WI38 (cell line): ENCODE results near the gene PHF5A.

ENCODE experiments used
- H3K4me3 ChIP-seq: 2 replicates; pipeline ENCODE4 v1.5.1; 2011; ENCODE audit warnings: low read depth, mild to moderate bottlenecking, control low read depth, low read length
- CTCF ChIP-seq: IDR thresholded peaks from 2 replicates; pipeline ENCODE4 v1.5.1; 2012; ENCODE audit warnings: low read depth, mild to moderate bottlenecking, control low read depth, low read length

The PHF5A gene

GRCh38 chr22:41500303-41500702, 31.8 kb upstream of the PHF5A start:
- H3K4me3 ChIP-seq: no peak overlapping the region
- TF ChIP-seq CTCF: no peak

GRCh38 chr22:41499624-41500280, 31.3 kb upstream of the PHF5A start:
- H3K4me3 ChIP-seq: no peak overlapping the region
- TF ChIP-seq CTCF: no peak

- TF ChIP-seq CTCF: no peak
- no peak overlapping the region for H3K4me3 ChIP-seq
These were observed 29.9 kb upstream of the PHF5A start for GRCh38 chr22:41498303-41498835.

- no peak for TF ChIP-seq CTCF
- no peak overlapping the region for H3K4me3 ChIP-seq
These were observed 23.0 kb upstream of the PHF5A start for GRCh38 chr22:41491374-41492100.

- H3K4me3 ChIP-seq: no peak overlapping the region
- no peak for TF ChIP-seq CTCF
These were observed 20.3 kb upstream of the PHF5A start for GRCh38 chr22:41488596-41489385.

- H3K4me3 ChIP-seq: no peak overlapping the region
- no peak for TF ChIP-seq CTCF
These were observed 19.6 kb upstream of the PHF5A start for GRCh38 chr22:41488076-41488475.
